GM21529 (cell line): ENCODE measurements around the gene MRPL2.

Source experiments
- ATAC-seq: cut with Tn5 transposase; IDR thresholded peaks from one replicate; pipeline ENCODE4 v1.9.1; 2021; ENCODE audit not compliant: unreplicated experiment

MRPL2 gene

DNA sequence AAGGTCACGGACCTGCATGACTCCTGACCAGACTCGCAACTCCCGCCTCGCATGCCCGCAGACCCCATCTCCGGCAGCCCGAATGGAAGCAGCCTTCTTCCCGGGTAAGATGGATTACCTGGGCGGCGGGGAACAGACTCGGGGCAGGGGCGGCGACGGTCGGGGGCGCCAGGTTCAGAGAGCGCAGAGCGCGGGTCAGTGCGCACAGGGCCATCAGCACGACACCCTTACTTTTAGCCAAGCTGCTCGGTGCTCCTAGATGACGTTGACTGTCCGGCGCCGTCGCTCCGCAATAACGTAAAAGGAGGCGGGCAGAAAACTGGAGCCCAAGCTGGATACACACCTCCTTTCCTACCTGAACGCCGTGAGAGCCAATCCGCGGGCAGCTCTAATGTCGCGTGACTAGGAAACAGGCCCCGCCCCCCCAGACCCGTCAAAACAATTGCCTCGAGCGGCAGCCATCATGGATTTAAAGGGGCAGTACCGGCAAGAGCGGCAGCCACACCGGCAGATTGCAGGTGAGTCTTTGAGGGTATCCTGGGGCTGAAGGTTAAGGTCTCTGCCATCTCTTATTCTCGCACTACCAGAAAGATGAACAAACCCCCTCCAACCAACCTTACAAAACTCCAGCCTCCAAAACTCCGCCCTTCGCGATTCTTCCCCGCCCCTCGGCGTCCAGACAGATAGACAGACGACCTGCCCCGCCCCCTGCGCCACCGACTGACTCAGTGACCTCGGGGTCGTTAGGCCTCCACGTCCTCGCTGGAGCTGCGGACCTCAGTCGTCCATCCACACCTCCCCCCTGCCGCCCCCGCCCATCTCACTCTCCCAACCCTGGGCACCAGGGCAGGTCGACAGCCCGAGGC, at the start of gene MRPL2, which contains the start of gene KLC4:
MRPL2 (minus strand) TSS at position 267 of the 866 bp plus-strand sequence; CDS start at position 214, 53 bp downstream.
KLC4 (plus strand) TSS at position 464 of the 866 bp plus-strand sequence. CDS start 1,705 bp downstream, outside the sequence.
- peak; percentile 85 for ATAC-seq

DNA sequence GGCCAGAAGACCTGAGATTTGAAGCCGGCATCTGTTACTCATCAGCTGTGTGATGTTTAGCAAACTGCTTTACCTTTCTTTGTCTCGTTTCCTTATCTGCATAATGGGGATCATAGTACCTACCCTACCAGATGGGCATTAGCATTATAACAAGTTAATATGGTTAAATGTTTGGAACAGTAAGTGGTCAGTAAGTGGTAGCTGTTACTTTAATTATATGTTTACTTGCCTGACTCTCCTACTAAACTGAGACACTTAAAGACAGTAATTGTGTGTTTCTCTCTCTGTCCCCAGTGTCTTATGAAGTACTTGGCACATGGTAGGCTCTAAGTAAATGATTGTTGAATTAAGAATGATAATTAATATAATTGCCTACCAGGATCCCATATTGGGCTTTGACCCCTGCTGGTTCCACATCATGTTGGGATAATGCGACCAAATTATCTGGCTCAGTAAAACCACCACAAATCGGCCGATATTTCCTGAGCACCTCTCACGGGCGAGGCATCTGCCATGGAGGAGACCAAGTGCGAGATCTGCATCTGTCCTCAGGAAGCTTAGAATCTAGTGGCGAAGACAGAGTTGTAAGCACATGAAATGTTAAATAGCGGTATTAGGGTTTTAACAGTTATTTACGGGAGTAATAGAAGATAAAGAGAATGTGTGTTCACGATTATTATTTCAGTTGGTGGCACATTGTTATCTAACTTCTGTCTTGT, 48.3 kb upstream of the MRPL2 start:
- ATAC-seq: no peak

DNA sequence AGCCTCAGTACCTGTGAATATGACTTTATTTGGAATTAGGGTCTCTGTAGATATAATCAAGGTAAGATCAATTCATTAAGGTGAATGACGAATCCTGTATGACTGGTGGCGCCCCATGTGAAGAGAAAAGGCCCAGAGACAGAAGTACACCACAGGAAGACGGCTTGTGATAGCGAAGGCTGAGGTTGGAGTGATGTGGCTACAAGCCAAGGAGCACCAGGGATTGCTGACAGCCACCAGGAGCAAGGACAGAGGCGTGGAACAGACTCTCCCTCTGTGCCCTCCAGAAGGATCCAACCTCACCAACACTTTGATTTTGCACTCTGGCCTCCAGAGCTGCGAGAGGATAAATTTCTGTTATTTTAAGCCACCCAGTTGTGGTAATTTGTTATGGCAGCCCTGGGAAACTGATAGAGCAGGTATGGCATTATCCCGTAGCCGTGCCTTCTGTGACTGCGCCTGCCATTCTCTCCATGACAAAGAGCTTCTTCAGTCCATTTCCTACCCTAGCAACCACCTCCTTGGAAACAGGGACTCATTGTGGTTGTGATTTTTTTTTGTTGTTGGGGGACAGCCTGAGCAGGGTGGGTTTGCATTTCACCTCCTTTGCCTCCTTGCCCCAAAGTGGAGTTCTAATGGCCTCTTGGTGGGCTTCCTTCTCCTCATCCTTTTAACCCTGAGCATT, 46.4 kb upstream of the MRPL2 start:
- no peak for ATAC-seq

DNA sequence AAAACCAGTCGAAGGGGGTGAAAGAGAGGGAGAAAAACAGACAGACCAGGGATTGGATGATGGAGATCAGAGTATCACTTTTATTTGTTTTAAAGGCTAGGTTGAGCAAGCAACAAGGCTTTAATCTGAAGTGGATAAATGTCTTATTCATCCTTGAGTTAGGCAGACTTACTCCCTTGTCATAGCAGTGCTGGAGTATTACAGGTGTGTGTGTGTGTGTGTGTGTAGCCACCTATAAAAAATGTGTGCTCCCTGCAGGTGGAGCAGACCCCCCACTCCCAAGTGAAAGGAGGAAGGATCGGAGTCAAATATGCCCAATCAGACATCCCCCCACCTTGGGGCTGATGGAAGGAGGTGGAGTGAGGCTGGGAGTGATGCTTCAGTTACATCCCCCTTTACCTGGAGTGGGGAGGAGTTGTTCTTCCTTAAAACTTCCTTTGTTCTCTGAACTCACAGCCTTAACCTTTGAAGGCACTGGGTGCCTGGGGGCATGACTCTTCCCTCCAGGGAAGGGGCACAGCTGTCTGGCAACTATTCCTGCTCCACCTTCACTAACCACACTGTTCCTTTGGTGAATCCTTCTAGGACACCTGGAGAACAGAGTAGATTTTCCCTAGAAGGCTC, 44.1 kb upstream of the MRPL2 start:
- no peak for ATAC-seq

DNA sequence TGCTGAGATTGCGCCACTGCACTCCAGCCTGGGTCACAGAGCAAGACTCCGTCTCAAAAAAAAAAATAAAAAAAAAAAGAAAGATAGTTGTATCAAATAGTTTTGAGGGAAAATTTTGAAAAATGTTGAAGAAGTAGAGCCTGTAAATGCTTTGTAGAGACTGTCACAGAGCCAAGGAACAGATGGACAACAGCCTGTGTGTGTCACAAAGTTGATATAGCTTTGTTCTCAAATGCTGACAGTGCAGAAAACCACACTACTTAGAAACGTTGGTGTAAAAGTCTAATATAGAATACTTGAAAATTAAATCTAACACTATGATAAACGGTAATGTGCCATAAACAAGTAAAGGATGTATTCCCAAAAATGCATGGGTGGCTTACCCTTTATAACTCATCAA, 42.3 kb upstream of the MRPL2 start:
- ATAC-seq: no peak

DNA sequence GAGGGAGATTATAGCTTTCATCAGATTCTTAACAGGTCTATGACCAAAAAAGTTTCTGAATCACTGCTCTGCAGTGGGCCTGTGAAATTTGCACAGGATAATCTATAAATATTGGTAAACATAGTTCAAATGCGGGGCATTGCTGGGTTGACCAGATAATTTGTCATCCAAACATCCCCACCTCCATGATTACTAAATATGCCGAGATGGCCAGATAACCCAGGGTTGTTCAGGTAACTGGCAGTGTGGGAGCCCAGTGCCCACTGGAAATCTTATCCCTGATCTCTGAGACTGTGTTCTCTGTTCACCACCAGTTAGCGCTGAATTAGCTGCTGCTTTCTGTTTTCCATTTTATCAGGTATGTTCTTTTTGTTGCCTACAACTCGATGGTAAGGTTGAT, 38.3 kb upstream of the MRPL2 start:
- ATAC-seq: no peak

DNA sequence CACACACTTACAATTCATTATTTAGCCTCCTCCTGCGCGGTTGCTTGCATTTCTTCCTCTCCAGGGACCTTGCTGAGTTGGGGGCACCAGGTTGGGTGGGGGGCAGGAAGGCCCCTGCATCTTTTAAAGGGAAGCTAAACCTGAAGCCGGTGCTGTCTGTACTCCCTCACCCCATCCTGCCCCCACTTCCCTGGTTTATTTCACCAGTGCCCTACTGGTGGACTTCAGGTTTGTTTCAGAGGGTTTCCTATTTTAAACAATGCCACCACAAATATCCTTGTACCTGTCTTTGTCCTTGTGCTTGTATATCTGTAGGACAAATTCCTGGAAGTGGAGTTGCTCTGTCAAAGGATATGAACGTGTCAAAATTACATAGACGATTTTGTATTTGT, 37.9 kb upstream of the MRPL2 start:
- ATAC-seq: no peak

DNA sequence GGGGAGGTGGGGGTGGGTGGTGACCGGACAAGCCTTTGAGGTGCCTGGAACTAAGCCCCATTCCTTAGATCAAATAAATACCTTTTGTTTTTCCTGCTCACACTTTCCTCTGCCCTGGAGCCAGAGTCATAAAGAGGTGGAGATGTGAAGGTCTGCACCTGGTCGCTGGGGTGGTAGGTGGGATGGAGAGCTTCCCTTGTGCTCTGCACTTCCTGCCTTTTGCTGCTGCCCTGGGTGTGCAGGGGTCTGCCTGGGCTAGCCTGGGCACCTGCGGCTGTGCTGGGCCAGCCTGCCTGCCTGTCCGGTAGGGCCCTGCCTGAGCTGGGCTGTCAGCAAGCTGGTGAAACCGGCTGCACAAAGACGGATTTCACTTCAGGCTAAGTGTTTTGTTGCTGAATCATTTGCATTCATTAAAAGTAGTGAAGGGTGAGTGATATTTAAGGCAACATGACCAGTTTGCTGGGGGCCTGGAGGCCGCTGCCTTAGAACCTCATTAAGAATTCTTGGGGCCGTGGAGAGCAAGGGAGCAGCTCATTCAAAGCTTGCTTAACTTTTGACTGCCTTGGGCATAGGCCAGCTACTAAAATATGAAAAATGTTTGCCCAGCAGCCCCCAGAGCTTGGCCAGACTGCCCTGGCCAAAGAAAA, 37.3 kb upstream of the MRPL2 start:
- ATAC-seq: no peak

DNA sequence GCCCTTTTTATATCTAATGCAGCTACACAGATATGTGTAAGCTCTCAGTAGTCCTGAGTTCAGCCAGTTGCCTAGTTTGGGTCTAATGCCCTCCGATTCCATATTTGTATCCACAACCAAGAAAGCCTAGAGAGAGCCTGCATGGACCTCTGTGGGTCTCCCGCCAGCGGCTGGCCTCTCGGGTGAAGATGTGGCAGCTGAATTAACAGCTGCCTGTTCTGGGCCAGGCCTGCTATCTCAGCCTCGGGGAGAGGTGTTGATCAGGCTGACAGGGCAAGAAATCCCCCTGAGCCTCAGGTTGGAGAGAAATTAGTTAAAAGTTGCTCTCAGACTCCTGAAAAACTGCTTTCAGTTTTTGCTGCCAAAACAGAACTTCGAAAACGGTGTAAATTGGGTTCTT, 36.7 kb upstream of the MRPL2 start:
- ATAC-seq: no peak

DNA sequence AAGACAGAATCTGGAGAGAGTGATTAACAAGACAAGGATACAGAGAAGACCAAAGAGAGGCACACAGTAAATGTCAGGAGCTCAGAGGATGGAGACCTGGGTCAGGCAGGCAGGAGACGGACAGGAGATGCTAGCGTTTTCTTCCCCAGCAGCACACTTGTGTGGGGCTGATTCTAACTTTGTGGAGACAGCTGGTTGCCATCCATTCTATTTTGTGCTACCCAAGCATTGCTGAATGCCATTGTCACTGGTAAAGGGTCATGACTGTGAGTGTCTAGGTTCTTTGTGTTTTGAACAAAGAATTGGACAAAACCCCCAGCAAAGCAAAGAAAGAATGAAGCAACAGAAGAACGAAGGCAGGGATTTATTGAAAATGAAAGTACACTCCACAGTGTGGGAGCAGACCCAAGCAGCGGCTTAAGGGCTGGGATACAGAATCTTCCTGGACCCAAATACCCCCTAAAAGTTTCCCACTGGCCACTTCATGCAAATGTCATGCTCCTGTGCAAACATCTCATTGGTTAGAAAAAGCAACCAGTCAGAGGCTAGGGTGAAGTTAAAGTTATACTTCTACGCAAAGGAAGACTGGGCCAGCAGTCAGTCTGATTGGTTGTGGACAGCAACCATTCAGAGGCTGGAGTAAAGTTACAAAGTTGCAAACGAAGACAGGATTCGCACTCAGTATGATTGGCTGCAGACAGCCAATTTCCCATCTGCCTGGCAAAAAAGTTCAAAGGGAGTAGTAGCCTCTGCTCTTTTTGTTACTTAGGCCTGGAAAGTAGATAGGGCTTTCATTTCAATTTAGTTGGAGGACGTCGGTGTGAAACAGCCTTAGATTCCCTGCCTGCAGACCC, 34.4 kb upstream of the MRPL2 start:
- ATAC-seq: no peak

DNA sequence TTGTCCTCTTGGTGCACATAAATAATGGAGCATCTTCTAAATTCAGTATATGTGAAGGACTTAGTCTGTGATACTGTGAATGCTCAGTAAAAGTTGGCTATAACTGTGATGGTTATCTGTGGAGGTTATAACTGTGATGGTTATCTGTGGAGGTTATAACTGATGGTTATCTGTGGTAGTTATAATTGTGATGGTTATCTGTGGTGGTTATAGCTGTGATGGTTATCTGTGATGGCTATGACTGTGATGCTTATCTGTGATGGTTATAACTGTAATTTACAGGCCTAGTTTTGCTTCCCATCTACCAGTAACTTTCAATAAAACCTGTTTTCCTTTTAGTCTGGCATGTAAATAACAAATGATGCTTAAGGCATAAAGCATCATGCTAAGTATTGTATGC, 33.4 kb upstream of the MRPL2 start:
- no peak for ATAC-seq

DNA sequence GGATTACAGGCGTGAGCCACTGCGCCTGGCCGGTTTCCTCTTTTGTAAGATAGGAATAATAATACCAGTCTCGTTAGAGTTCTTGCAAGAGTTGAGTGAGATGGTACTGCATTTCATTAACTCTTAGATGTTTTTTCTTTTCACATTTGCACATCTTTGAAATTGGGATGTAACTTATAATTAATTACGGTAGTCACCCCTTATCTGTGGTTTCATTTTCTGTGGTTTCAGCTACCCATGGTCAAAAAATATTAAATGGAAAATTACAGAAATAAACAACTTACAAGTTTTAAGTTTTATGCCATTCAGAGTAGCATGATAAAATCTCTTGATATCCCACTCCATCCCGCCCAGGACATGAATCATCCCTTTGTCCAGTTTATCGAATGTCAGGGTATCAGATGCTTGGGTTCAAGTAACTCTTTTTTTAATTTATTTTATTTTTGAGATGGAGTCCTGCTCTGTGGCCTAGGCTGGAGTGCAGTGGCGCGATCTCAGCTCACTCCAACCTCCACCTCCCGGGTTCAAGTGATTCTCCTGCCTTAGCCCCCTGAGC, 32.3 kb upstream of the MRPL2 start:
- no peak for ATAC-seq

DNA sequence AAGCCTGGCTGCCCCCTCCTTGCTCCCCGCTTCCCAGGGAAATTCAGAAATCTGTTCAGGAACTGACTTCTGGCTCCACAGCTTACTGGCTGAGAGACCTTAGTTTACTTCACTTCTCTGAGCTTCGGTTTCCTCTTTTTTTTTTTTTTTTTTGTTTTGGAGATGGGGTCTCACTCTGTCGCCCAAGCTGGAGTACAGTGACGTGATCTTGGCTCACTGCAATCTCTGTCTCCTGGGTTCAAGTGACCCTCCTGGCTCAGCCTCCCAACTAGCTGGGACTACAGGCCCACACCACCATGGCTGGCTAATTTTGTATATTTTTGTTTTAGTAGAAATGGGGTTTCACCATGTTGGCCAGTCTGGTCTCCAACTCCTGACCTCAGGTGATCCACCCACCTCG, 31.8 kb upstream of the MRPL2 start:
- no peak for ATAC-seq

DNA sequence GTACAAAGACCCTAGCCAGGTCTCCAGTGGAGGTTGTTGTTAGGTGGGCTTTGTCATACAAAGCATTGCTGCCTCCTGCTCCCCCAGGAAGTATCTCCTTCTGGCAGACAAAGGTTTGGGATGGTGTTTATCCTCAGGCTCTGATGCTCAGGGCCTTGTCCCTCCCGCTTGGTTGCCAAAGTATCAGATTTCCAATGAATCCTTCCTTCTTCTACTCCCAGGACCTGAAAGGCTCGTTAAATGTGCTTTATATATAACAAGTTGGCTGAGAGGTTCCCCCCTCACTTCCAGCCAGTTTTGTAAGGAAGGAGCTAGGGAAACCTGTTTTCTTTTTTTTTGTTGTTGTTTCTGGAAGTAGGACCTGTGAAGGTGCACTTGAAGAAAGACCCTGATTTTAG, 31.3 kb upstream of the MRPL2 start:
- no peak for ATAC-seq

DNA sequence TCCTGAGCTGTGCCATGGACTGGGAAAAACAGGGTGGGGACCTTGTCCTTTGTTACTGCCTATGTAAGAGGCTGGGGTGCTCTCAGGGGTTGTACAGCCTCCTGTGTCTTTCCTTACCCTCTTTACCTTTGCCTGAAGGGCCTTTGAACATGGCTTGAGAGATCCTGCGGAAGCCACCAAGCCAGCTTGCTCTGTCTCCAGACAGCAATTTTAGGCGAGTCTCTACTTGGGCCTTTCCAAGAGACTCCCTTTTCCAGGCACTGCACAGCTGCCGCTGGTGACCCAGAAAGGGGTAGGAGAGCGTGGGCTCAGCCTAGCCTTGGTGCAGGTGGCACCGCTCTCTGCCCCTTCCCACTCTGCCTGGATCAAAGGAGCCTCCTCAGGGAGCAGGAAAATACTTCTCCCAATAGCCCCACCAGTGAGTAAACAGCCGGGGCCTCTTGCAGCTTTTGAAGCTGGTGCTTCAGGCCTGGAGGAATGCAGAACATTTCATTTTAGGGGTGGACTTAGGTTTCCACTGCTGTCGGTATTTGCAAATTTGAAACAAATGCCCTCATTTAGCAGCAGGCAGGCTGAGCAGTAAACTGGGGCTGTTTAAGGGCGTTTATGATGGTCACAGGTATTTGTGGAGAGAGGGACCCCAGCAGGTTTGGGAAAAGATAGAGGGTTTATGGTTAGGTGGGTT, 30.8 kb upstream of the MRPL2 start:
- ATAC-seq: no peak

DNA sequence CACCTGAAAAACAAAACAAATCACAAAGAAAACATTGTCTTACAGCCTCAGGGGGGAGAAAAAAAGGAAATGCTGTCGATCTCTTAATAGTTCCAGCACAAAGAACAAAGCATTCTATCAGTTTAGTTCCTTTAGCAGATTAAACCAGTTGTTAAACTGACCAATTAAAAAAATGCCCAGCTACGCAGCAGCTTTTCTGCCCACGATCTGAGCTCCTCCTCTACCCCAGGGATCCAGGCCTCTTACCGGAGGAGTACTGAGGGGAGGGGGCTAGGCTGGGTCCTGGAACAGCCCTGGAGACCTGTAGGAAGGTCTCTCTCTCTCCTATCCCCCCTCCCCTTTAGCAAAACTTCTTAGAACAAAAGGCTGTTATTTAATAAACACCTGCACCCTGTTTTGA, 30.2 kb upstream of the MRPL2 start:
- no peak for ATAC-seq

DNA sequence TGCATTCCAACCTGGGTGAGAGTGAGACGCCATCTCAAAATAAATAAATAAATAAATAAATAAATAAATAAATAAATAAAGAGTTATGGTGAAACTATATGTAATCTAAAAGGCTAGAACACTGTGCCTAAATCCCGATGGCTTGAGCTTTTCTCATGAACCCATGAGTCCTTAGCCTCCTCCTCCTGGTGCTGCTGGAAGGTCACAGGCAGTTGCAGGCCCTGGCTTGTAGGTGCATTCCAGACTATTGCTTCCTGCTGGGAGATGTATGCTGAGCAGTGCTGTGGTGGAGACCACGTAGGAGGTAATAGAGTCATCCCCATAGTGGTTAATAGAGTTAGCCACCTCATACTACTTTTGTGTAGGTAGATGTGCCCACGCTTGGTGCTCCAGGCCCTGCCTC, 29.4 kb upstream of the MRPL2 start:
- no peak for ATAC-seq

DNA sequence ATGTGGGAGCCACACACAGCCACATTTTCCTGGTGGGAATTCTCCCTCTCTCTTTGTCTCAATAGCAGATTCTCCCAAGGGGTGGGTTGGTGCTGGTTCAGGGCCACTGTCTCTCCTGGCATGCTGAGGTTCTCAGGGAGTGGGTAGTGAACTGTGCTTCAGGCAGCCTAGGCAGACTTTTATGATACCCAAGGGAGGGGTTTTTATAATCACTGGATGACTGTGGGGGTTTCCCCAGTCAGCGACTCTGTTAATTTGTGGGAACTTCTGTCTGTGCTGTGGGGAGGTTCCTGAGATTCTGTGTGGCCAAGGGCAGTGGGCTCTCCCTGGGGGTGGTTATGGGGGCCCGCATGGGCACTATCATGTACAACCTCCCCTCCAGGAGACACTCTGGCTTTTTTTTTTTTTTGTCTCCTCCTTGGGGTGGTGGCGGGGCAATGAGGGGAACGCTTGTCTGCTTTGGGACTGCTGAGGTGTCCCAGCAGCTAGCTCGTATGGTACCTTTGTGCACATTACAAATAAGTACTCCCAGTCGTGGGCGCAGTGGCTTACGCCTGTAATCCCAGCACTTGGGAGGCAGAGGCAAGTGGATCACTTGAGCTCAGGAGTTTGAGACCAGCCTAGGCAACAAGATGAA, 26.9 kb upstream of the MRPL2 start:
- ATAC-seq: no peak
